ENCODE measurements around the gene BRPF3. TPM values are rescaled to one million over a fixed set of nuclear protein-coding genes. Genes with fewer than 3 reads are reported as not detected.

The BRPF3 gene
- total RNA-seq, 1 experiment from 2014 or later = 30.4 TPM

GRCh38 chr6:36276581-36277536, 80.3 kb downstream of the BRPF3 start (continued):
- TF ChIP-seq KAT7 (CRISPR knock-in tag; IDR thresholded peaks at IDR 0.05; ENCODE audit: borderline replicate concordance) = no peak
- TF ChIP-seq JAZF1 (CRISPR knock-in tag; IDR thresholded peaks at IDR 0.05) = no peak
- no peak for TF ChIP-seq CREM (CRISPR knock-in tag; IDR thresholded peaks at IDR 0.05)
- no peak for TF ChIP-seq JUN (CRISPR knock-in tag; IDR thresholded peaks at IDR 0.05)
- TF ChIP-seq TEAD1 (CRISPR knock-in tag; IDR thresholded peaks at IDR 0.05) = no peak
- TF ChIP-seq, protein P1, sequence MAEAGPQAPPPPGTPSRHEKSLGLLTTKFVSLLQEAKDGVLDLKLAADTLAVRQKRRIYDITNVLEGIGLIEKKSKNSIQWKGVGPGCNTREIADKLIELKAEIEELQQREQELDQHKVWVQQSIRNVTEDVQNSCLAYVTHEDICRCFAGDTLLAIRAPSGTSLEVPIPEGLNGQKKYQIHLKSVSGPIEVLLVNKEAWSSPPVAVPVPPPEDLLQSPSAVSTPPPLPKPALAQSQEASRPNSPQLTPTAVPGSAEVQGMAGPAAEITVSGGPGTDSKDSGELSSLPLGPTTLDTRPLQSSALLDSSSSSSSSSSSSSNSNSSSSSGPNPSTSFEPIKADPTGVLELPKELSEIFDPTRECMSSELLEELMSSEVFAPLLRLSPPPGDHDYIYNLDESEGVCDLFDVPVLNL (CRISPR knock-in tag; IDR thresholded peaks at IDR 0.05; ENCODE audit: borderline replicate concordance, low read depth) = no peak

- no peak for TF ChIP-seq MLX (CRISPR knock-in tag; IDR thresholded peaks at IDR 0.05)
- no peak for TF ChIP-seq ZNF671 (CRISPR knock-in tag; IDR thresholded peaks at IDR 0.05)
- TF ChIP-seq, protein P2, sequence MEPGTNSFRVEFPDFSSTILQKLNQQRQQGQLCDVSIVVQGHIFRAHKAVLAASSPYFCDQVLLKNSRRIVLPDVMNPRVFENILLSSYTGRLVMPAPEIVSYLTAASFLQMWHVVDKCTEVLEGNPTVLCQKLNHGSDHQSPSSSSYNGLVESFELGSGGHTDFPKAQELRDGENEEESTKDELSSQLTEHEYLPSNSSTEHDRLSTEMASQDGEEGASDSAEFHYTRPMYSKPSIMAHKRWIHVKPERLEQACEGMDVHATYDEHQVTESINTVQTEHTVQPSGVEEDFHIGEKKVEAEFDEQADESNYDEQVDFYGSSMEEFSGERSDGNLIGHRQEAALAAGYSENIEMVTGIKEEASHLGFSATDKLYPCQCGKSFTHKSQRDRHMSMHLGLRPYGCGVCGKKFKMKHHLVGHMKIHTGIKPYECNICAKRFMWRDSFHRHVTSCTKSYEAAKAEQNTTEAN (CRISPR knock-in tag; IDR thresholded peaks at IDR 0.05) = no peak
- H3K4me3 Mint-ChIP-seq = no peak overlapping the region
- no peaks in the 10 kb centered on the region for H3K9me3 Mint-ChIP-seq
- H3K36me3 Mint-ChIP-seq = no peaks in the 10 kb centered on the region
- POLR2A ChIA-PET = no interaction called here
- ATAC-seq = no peak
- CTCF ChIA-PET = interaction anchor here (1.6 kb wide), 1 partner anchor 24 kb away, joined by 11 read pairs; no protein-coding TSS in a partner anchor
- no peak for DNase-seq (ENCODE audit: low spot score)
- no peaks in the 10 kb centered on the region for H3K27me3 Mint-ChIP-seq (ENCODE audit: low read depth)
- no peaks in the 10 kb centered on the region for H3K4me1 Mint-ChIP-seq
- no peak overlapping the region for H3K27ac Mint-ChIP-seq
These were observed 81.5 kb downstream of the BRPF3 start for GRCh38 chr6:36277946-36278470.

DNA sequence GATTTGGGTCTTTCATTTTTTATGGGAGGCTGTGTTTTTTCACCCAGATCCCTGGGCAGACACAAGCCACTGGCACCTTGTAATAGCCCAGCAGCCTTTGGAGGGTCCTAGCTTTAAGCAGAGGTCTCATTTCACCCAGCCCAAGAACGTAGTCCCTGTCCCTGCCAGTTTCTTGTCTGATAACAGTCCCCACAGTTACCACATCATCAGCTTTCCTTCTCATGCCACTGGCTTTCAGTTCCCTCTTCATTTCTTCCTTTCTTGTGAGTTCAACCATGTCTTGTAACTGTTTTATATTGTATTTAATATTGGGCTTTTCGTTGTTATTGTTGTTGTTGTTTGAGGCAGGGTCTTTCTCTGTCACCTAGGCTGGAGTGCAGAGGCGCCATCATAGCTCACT, 83.9 kb downstream of the BRPF3 start:
- DNase-seq (ENCODE audit: low spot score) = no peak
- Mint-ChIP-seq H3K27me3 (ENCODE audit: low read depth) (peaks cover 15% of the 10 kb centered on the region), H3K4me3 (no peak overlapping the region), H3K36me3 (no peaks in the 10 kb centered on the region), H3K27ac (no peak overlapping the region), H3K4me1 (no peaks in the 10 kb centered on the region), H3K9me3 (no peaks in the 10 kb centered on the region)
- no peak for ATAC-seq
- ChIA-PET POLR2A (no interaction called here), CTCF (interaction anchor here (1.8 kb wide), 1 partner anchor 22 kb away, joined by 9 read pairs; no protein-coding TSS in a partner anchor)
- TF ChIP-seq TEAD4 (CRISPR knock-in tag; IDR thresholded peaks at IDR 0.05) (no peak), ZNF416 (CRISPR knock-in tag; IDR thresholded peaks at IDR 0.05) (no peak), GABPB1 (CRISPR knock-in tag; IDR thresholded peaks at IDR 0.05) (no peak)
- TF ChIP-seq, protein P3, sequence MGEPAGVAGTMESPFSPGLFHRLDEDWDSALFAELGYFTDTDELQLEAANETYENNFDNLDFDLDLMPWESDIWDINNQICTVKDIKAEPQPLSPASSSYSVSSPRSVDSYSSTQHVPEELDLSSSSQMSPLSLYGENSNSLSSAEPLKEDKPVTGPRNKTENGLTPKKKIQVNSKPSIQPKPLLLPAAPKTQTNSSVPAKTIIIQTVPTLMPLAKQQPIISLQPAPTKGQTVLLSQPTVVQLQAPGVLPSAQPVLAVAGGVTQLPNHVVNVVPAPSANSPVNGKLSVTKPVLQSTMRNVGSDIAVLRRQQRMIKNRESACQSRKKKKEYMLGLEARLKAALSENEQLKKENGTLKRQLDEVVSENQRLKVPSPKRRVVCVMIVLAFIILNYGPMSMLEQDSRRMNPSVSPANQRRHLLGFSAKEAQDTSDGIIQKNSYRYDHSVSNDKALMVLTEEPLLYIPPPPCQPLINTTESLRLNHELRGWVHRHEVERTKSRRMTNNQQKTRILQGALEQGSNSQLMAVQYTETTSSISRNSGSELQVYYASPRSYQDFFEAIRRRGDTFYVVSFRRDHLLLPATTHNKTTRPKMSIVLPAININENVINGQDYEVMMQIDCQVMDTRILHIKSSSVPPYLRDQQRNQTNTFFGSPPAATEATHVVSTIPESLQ (CRISPR knock-in tag; IDR thresholded peaks at IDR 0.05) = no peak

DNA sequence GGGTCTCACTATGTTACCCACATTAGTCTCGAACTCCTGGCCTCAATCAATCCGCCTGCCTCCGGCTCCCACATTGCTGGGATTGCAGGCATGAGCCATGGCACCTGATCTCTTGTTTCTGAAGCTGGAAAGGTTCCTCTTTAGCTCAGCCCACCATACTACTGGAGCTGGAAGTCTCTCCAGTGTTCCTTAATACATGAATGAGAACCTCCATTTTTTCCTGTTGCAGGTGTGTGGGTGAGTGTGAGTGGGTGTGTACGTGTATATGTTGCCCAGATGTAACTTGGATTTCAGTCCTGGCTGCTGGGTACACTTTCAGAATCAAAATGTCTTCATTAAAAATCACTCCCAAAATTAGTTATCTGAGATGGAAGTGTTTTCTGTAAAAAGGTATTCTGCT, 84.4 kb downstream of the BRPF3 start:
- POLR2A ChIA-PET = no interaction called here
- Mint-ChIP-seq H3K4me1 (no peaks in the 10 kb centered on the region), H3K27ac (no peak overlapping the region), H3K36me3 (no peaks in the 10 kb centered on the region), H3K4me3 (no peak overlapping the region), H3K27me3 (ENCODE audit: low read depth) (peaks cover 20% of the 10 kb centered on the region), H3K9me3 (no peaks in the 10 kb centered on the region)
- CTCF ChIA-PET = interaction anchor here (1.8 kb wide), 1 partner anchor 21 kb away, joined by 9 read pairs; no protein-coding TSS in a partner anchor
- DNase-seq (ENCODE audit: low spot score) = no peak
- no peak for ATAC-seq
- TF ChIP-seq FOXP4 (CRISPR knock-in tag; IDR thresholded peaks at IDR 0.05) (no peak), MXD4 (CRISPR knock-in tag; IDR thresholded peaks at IDR 0.05; ENCODE audit: borderline replicate concordance) (no peak), ZBTB21 (CRISPR knock-in tag; IDR thresholded peaks at IDR 0.05; ENCODE audit: borderline replicate concordance) (no peak), FOXJ3 (CRISPR knock-in tag; IDR thresholded peaks at IDR 0.05; ENCODE audit: borderline replicate concordance) (no peak), KAT7 (CRISPR knock-in tag; IDR thresholded peaks at IDR 0.05; ENCODE audit: borderline replicate concordance) (no peak)
- TF ChIP-seq, protein P4, sequence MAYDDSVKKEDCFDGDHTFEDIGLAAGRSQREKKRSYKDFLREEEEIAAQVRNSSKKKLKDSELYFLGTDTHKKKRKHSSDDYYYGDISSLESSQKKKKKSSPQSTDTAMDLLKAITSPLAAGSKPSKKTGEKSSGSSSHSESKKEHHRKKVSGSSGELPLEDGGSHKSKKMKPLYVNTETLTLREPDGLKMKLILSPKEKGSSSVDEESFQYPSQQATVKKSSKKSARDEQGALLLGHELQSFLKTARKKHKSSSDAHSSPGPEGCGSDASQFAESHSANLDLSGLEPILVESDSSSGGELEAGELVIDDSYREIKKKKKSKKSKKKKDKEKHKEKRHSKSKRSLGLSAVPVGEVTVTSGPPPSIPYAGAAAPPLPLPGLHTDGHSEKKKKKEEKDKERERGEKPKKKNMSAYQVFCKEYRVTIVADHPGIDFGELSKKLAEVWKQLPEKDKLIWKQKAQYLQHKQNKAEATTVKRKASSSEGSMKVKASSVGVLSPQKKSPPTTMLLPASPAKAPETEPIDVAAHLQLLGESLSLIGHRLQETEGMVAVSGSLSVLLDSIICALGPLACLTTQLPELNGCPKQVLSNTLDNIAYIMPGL (CRISPR knock-in tag; IDR thresholded peaks at IDR 0.05) = no peak
- TF ChIP-seq, protein P2 (CRISPR knock-in tag; IDR thresholded peaks at IDR 0.05) = no peak

Data from WTC11 (cell line).